NCI-H187 treated with DMSO at 0.1 percent for 48 hours (cell line): ENCODE measurements around the gene POR.
"Not testable (repeated sequence)": the region's sequence is repeated elsewhere in the genome, so short reads cannot be mapped to it uniquely, and the experiment has no call there.

ENCODE experiments used
- DNase-seq: peaks from one replicate; lab custom pipeline; 2025; lab: John Stamatoyannopoulos, UW

The POR gene

DNA sequence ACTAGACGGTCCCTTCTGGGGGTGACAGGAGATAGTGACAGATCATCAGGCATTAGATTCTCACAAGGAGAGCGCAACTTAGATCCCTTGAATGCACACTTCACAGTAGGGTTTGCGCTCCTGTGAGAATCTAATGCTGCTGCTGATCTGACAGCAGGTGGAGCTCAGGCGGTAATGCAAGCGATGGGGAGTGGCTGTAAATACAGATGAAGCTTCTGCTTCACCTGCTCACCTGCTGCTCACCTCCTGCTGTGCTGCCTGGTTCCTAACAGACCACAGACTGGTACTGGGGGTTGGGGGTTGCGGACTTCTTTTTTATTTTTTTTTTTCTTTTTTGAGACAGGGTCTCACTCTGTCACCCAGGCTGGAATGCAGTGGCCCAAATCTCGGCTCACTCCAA is 114.7 kb downstream of the POR start:
- not testable (repeated sequence) for DNase-seq

DNA sequence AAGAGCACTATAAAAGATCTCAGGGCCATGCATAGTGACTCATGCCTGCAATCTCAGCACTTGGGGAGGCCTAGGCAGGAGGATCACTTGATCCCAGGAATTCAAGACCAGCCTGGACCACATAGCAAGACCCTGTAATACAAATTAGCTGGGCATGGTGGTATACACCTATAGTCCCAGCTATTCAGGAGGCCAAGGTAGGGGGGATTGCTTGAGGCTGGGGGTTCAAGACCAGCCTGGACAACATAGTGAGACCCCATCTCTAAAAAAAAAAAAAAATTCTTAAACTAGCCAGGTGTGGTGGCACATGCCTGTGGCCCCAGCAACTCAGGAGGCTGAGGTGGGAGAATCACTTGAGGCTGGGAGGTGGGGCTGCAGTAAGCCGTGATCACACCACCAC is 117.0 kb downstream of the POR start:
- no peak for DNase-seq
